ENCODE results near the gene ARHGAP20. TPM values are rescaled to one million over a fixed set of nuclear protein-coding genes. Genes with fewer than 3 reads are reported as not detected.

Gene ARHGAP20
- total RNA-seq, 1 experiment from 2014 or later = 0.04 TPM

- H3K56ac ChIP-seq (ENCODE audit: insufficient read length, low read depth, low read length) = no peak overlapping the region
- H2BK20ac ChIP-seq (ENCODE audit: low read depth, low read length, poor library complexity, severe bottlenecking) = no peak overlapping the region
- no peak overlapping the region for H2AK5ac ChIP-seq (ENCODE audit: insufficient read length, low read length)
- no CpG with 5 or more reads among the region's 2 CpGs for WGBS (ENCODE audit: extremely low coverage, insufficient read length, low lambda C conversion rate)
- H3K4me1 ChIP-seq (ENCODE audit: insufficient read depth, low read length) = no peaks in the 10 kb centered on the region
- H2BK120ac ChIP-seq (ENCODE audit: low read depth, low read length, poor library complexity, severe bottlenecking) = no peak overlapping the region
- H4K5ac ChIP-seq (ENCODE audit: insufficient read length, low read depth, low read length) = no peak overlapping the region
- no peak for DNase-seq
- no peak overlapping the region for H2AFZ ChIP-seq (ENCODE audit: low read length)
- no peaks in the 10 kb centered on the region for H3K4me1 Mint-ChIP-seq
- no peak overlapping the region for H3K27ac Mint-ChIP-seq
- H4K20me1 ChIP-seq (ENCODE audit: control insufficient read depth, insufficient read depth, insufficient read length) = no peaks in the 10 kb centered on the region
- no peak overlapping the region for H3T11ph ChIP-seq (ENCODE audit: low read length)
- H3K9me3 Mint-ChIP-seq = no peaks in the 10 kb centered on the region
- no peaks in the 10 kb centered on the region for H3K79me2 ChIP-seq (ENCODE audit: insufficient read depth, low read length)
- no peak overlapping the region for H3K14ac ChIP-seq (ENCODE audit: insufficient read depth, low read length)
- H3K27ac ChIP-seq (ENCODE audit: insufficient read length, low read depth, low read length) = no peak overlapping the region
- H3K4ac ChIP-seq (ENCODE audit: low read depth, low read length) = no peak overlapping the region
- no peak overlapping the region for H2BK5ac ChIP-seq (ENCODE audit: insufficient read length, low read length)
- no peak for TF ChIP-seq CTCF (conservative IDR thresholded peaks at IDR 0.05)
- H3K18ac ChIP-seq (ENCODE audit: insufficient read length, low read depth, low read length) = no peak overlapping the region
- H3K9ac ChIP-seq (ENCODE audit: extremely low read depth, insufficient read length, low read length) = no peak overlapping the region
- H3K4me3 Mint-ChIP-seq = no peak overlapping the region
- H3K23ac ChIP-seq (ENCODE audit: insufficient read length, low read depth, low read length) = no peak overlapping the region
- H3K36me3 Mint-ChIP-seq (ENCODE audit: insufficient read depth in 1 of 3, low read depth in 3 of 3) = no peaks in the 10 kb centered on the region
- H3K27me3 ChIP-seq (ENCODE audit: insufficient read depth, low read length) = no peaks in the 10 kb centered on the region
- no peak overlapping the region for H4K8ac ChIP-seq (replicated peaks; ENCODE audit: insufficient read length, low read depth, low read length)
- H3K9me3 ChIP-seq (ENCODE audit: control insufficient read depth, low read depth, low read length) = no peaks in the 10 kb centered on the region
- H2BK15ac ChIP-seq (ENCODE audit: low read depth, low read length) = no peak overlapping the region
- H3K4me2 ChIP-seq (ENCODE audit: insufficient read depth, insufficient read length, low read length) = no peak overlapping the region
- no peaks in the 10 kb centered on the region for H3K27me3 Mint-ChIP-seq (ENCODE audit: low read depth)
- H2BK12ac ChIP-seq (ENCODE audit: insufficient read length, low read depth, low read length) = no peak overlapping the region
- H3K23me2 ChIP-seq (ENCODE audit: insufficient read length, low read depth, low read length, poor library complexity, severe bottlenecking) = no peaks in the 10 kb centered on the region
- no peaks in the 10 kb centered on the region for H3K79me1 ChIP-seq (ENCODE audit: insufficient read depth, low read depth, low read length, poor library complexity, severe bottlenecking)
- no peak overlapping the region for H4K91ac ChIP-seq (ENCODE audit: insufficient read length, low read depth, low read length)
These were observed 67.0 kb downstream of the ARHGAP20 start for GRCh38 chr11:110645253-110645652.

All from H9 (cell line).